Anterior cingulate cortex (tissue), 58 donors: Measurements from ENCODE around the gene LSMEM2.
"Not testable (repeated sequence)": the region's sequence is repeated elsewhere in the genome, so short reads cannot be mapped to it uniquely, and the experiment has no call there.

ENCODE experiments used
- DNase-seq, 58 donors: peaks; one replicate each; lab custom pipeline; 2025; lab: John Stamatoyannopoulos, UW

The LSMEM2 gene

DNA sequence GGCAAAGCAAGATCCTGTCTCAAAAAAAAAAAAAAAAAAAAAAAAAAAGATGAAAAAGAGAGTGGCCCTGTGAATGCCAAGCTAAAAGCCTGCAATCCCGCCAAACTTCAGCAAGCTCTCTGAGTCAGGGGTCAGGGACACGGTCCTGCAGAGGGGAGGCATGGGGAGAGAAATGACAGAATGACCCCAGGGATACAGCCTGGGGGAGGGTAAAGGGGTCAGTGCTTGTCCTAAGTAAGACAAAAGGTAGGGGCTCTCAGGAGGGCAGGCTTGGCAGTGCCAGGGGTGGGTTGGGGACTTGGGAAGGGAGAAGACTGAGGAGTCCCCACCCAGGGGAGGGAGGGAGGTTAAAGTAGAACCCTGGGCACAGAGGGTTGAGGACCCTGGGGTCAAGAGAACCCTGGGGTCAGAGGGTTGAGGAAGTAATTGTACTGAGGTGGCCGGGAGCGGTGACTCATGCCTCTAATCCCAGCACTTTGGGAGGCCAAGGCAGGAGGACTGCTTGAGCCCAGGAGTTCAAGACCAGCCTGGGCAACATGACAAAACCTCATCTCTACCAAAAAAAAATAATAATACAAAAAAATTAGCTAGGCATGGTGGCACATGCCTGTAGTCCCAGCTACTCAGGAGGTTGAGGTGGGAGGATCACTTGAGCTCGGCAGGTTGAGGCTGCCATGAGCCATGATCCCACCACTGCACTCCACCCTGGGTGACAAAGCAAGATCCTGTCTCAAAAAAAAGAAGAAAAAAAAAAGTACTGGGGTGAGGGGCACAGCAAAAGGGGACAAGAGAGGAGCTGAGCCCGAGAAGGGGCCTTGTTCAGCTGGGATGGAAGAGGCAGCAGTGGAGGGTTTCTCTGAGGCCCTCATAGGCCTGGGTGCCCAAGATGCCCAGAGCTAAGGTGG, 15.2 kb upstream of the LSMEM2 start:
- DNase-seq: no peak

- DNase-seq: peak in 50 of 58 donors; percentile 11 to 90 (median 65)
Observed at GRCh38 chr3:50264383-50264963, 14.4 kb upstream of the LSMEM2 start.

DNA sequence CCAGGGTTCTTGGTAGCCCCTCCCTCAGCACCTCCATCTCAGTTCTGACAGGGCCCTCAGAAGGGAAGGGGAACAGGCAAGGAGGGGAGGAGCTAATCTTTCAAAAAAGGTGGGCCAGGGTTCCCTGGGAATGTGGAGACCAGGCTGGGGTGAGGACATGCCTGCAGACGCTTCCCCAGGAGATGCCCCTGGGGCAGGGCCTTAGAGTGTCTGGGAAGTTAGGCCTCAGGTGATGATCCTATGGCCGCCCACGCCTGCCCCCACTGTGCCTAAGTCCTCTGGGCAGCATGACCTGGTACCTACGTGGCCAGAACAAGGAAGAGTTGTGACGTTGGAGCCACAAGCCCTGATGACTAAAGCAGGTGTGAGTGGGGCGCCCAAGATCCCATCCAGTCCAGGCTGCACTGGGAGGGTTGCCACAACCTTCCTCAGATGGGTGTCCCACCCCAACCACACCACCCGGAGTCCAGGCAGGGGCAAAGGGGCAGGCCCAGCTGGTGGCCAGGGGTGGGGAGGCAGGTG, 13.9 kb upstream of the LSMEM2 start:
- no peak for DNase-seq

DNA sequence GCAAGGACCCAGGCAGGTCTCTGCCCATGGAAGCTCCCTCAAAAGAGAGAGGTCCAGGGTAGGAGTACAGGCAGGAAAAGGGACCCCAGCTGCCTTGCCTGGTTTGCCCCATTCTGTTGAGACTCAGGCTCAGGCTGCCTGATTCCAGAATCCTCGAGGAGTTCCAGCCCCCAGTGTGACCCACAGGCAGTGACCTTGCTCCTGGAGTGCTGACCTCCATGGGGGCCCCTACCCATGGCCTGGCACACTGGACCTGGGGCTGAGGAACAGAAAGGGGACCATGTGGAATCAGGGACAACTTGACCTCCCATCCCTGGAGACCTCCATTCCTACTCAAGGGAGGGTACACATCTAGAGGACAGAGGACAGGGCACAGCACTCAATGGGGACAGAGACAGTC, 13.3 kb upstream of the LSMEM2 start:
- DNase-seq: no peak

GRCh38 chr3:50266017-50266416, 12.9 kb upstream of the LSMEM2 start:
- no peak for DNase-seq

- DNase-seq: peak in 1 of 58 donors; percentile 37
Observed at GRCh38 chr3:50266836-50267235, 12.1 kb upstream of the LSMEM2 start.

DNA sequence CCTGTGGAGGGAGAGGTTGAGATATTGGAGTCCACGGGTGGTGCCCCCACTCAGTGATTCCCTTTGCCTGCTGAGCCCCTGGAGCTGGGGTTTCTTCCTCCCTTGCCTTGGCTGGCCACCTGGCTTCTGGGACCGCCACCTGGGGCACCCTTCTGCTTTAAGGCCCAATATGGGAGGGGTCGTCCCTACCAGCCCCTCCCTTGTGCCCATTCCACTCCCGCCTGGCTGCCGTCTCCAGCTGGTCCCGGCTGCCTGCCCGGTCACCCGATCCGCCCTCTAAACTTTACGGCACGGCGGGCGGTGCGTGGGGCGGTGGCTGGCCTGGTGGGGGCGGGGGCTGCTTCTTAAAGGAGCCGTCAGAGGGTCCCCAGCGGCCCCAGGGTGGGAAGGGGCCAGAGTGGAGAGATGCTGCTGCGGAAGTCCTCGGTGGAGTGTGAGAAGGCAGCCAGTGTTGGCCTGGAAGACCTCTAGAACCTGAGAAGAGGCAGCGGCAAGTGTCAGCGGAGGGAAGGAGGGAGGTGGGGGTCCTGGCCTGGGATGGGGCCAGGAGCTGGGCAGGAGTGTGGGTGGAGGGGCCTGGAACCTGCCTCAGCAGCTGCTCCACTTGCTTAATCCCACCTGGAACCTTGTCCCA, 11.5 kb upstream of the LSMEM2 start:
- peak in 49 of 58 donors; percentile 19 to 81 (median 55) for DNase-seq

GRCh38 chr3:50268276-50268675, 10.6 kb upstream of the LSMEM2 start:
- DNase-seq: no peak

DNA sequence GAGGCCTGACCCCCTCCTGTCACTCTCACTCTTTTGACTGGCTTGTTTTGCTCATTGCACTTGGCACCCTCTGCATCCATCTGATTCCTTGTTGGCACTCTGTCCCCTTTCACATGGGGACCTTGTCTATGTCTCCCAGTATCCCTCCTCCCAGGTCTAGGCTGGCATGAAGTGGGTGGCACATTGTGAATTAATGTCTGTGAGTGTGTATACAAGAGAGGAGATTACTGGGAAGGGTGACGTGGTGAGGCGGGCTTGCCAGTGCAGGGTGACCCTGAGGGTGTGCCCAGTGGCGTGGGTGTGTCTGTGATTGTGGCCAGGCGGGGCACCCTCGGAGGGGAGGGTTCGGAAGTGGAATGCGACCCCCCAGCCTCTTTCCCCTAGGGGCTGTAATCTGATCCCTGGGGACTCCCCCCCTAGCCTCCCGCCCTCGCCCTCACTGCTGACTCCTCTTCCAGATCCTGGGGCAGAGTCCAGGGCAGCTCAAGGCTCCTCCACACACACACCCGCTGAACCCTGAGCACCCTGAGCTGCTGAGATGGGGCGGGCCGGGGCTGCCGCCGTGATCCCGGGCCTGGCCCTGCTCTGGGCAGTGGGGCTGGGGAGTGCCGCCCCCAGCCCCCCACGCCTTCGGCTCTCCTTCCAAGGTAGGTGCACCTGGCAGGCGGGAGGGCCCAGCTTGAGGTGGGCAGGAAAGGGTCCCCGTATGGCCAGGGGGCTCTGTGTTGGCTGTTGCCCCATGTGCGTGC, 10.0 kb upstream of the LSMEM2 start, which contains the start of gene SEMA3B:
SEMA3B (plus strand) TSS at position 445 of the 749 bp plus-strand sequence; CDS start at position 539, 94 bp downstream.
- peak in 31 of 58 donors; percentile 15 to 77 (median 36) for DNase-seq

DNA sequence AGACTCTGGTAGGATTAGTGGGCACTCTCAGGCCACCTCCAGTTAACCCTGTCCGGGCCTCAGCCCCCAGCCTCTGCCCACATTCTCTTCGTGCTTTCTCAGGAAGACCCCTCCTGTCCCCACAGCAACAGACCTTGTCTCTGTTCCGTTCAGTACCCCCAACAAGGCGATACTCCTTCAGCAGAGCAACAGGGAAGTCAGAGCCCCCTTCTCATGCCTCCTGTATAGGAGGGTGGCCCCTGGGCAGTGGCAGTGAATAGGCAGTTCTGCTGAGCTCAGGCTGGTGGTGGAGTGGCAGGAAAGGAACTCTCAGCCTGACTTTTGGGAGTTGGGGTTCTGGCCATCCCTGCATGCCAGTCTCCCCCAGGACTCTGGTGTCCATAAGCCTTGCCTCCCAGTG, 9.4 kb upstream of the LSMEM2 start:
- no peak for DNase-seq

- no peak for DNase-seq
Observed at GRCh38 chr3:50269977-50270413, 8.9 kb upstream of the LSMEM2 start.

- peak in 10 of 58 donors; percentile 23 to 47 (median 35) for DNase-seq
Observed at GRCh38 chr3:50270422-50271224, 8.3 kb upstream of the LSMEM2 start.

- DNase-seq: no peak
Observed at GRCh38 chr3:50271314-50271936, 7.5 kb upstream of the LSMEM2 start.

GRCh38 chr3:50272538-50272910, 6.4 kb upstream of the LSMEM2 start:
- not testable (repeated sequence) for DNase-seq

DNA sequence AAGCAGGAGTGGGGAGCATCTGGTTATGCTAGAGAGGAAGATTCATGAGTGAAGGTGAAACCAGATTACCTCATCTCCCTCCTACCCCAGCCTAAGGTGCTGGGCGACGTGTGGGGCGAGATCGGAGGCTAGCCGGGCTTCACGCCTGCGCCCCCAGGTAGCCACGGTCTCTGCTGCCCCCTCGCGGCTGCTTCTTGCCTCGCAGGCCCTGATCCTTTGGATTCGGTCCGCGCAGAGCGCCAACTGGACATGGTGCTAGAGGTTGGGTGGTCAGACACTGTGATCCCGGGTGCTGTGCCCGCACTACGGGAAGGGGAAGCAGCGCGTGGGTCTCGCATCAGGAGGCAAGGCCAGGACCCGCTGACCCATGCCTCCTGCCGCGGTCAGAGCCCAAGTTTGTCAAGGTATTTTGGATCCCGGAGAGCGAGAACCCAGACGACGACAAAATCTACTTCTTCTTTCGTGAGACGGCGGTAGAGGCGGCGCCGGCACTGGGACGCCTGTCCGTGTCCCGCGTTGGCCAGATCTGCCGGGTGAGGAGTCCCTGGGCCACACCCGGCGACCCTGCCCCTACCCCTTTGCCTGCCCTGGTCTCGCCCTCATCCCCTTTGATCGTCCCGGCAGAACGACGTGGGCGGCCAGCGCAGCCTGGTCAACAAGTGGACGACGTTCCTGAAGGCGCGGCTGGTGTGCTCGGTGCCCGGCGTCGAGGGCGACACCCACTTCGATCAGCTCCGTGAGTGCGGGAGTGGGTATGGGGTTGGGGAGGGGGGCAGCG, 5.8 kb upstream of the LSMEM2 start:
- DNase-seq: peak in 57 of 58 donors; percentile 14 to 94 (median 79)

DNA sequence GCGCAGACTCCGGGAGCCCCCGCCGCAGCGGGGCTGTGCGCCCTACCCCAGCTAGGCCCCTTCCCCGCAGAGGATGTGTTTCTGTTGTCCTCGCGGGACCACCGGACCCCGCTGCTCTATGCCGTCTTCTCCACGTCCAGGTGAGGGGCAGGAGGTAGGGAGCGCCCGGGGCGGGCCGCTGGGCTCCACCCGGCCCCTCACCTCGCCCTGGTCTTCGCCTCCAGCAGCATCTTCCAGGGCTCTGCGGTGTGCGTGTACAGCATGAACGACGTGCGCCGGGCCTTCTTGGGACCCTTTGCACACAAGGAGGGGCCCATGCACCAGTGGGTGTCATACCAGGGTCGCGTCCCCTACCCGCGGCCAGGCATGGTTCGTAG, 5.2 kb upstream of the LSMEM2 start:
- no peak for DNase-seq

- DNase-seq: peak in 27 of 58 donors; percentile 14 to 56 (median 28)
Observed at GRCh38 chr3:50274371-50275104, 4.3 kb upstream of the LSMEM2 start.
